ENCODE measurements around the gene GBGT1. TPM values are rescaled to one million over a fixed set of nuclear protein-coding genes. Genes with fewer than 3 reads are reported as not detected.

The GBGT1 gene
- total RNA-seq, 1 donor from 2014 or later: 6.3 TPM

DNA sequence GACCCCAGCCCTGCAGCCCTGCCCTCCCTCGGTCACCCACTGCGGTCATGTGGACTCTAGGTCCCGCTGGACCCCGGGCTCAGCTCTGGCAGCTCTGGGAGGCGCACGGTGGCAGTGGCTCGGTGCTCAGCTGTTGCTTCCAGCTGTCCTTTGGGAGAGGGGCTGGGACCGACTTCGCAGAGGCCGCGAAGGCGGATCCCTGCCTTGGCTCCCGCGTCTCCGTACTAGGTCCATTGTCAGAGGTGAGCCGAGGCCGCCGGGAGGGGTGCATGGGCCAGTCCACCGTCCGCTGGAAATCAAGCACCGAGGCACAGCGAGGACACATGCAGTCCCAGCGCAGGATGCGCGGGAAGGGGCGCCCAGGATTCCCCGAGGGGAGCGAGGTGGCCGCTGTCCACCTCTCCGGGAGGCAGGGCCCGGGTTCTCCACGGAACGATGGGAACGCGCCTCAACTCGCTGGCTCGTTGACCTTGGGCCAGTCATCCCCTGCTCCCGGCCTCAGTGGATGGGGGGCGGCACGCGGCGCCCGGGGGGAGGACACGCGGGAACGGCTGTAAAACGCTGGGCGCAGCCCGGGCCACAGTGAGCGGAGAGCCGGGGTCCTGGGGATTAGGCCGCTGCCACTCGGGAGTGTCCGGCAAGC, 732 bp downstream of the GBGT1 start:
- no peak for DNase-seq

DNA sequence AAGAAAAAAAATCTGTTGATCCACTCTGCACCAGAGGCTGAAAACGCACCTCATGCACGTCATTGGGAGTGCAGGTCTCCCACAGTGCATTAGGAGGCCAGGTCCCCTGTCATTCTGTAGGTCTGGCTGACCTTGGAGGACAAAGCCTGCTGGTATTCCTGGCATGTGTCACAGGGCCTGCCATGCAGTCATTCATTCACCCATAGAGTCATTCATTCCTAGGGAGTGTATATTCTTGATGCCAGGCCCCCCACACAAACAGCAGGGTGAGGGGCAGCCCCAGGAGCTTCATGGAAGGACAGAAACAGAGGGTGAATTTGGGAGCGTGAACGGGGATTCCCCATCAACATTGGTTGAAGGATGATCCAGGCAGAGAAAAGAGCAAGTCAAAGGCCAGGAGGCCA, 2.2 kb downstream of the GBGT1 start:
- no peak overlapping the region for H3K4me3 ChIP-seq
- peaks cover 41% of the 10 kb centered on the region for H3K4me1 ChIP-seq
- H3K27me3 ChIP-seq (ENCODE audit: low read depth): no peaks in the 10 kb centered on the region
- no peak for DNase-seq
- intact Hi-C loops (cut with micrococcal nuclease): no loop called here
- H3K36me3 ChIP-seq: peaks cover 8% of the 10 kb centered on the region
- no peaks in the 10 kb centered on the region for H3K9me3 ChIP-seq (replicated peaks)
- TF ChIP-seq, protein P1, sequence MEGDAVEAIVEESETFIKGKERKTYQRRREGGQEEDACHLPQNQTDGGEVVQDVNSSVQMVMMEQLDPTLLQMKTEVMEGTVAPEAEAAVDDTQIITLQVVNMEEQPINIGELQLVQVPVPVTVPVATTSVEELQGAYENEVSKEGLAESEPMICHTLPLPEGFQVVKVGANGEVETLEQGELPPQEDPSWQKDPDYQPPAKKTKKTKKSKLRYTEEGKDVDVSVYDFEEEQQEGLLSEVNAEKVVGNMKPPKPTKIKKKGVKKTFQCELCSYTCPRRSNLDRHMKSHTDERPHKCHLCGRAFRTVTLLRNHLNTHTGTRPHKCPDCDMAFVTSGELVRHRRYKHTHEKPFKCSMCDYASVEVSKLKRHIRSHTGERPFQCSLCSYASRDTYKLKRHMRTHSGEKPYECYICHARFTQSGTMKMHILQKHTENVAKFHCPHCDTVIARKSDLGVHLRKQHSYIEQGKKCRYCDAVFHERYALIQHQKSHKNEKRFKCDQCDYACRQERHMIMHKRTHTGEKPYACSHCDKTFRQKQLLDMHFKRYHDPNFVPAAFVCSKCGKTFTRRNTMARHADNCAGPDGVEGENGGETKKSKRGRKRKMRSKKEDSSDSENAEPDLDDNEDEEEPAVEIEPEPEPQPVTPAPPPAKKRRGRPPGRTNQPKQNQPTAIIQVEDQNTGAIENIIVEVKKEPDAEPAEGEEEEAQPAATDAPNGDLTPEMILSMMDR (IDR thresholded peaks at IDR 0.05; ENCODE audit: borderline replicate concordance): no peak
- H3K27ac ChIP-seq (replicated peaks): peak overlapping the region; percentile 34

More for the DNA sequence above, 732 bp downstream of the GBGT1 start:
- intact Hi-C loops (cut with micrococcal nuclease): no loop called here
- peak overlapping the region; percentile 79 for H3K27ac ChIP-seq (replicated peaks)
- peaks cover 3% of the 10 kb centered on the region for H3K36me3 ChIP-seq
- no peaks in the 10 kb centered on the region for H3K27me3 ChIP-seq (ENCODE audit: low read depth)
- TF ChIP-seq, protein P1 (IDR thresholded peaks at IDR 0.05; ENCODE audit: borderline replicate concordance): no peak
- H3K4me1 ChIP-seq: peaks cover 41% of the 10 kb centered on the region
- peak overlapping the region; percentile 75 for H3K4me3 ChIP-seq
- no peaks in the 10 kb centered on the region for H3K9me3 ChIP-seq (replicated peaks)

DNA sequence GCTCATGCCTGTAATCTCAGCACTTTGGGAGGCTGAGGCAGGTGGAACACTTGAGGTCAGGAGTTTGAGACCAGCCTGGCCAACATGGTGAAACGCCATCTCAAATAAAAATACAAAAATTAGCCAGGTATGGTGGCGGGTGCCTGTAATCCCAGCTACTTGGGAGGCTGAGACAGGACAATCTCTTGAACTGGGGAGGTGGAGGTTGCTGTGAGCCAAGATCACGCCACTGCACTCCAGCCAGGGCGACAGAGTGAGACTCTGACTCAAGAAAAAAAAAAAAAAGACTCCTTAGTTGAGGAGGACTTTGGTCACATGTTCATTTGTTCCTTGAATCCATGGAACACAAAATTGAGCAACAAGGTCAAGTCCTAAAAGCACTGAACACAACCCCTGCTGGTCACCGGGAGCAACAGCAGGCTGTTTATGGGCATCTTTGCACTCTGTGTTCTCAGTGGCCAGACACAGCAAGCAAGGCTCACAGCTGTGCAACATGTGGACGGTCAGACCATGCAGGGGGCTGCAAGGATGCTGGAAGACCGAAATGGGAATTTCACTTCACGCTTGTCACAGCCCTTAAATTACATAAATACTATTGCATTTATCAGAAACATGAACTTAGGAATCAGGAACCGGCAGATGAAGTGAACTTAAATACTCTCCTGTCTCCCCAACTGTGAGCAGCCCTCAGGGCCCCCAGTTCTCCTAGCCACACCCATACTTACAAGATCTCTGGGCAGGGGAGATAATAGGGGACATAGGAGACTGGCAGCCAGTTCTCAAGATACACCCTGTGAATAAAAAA, 2.8 kb downstream of the GBGT1 start:
- DNase-seq: peak; percentile 69
- intact Hi-C loops (cut with micrococcal nuclease): no loop called here
- peaks cover 41% of the 10 kb centered on the region for H3K4me1 ChIP-seq
- peak overlapping the region; percentile 63 for H3K27ac ChIP-seq (replicated peaks)
- no peaks in the 10 kb centered on the region for H3K9me3 ChIP-seq (replicated peaks)
- TF ChIP-seq, protein P1 (IDR thresholded peaks at IDR 0.05; ENCODE audit: borderline replicate concordance): peak; percentile 76
- H3K36me3 ChIP-seq: peaks cover 8% of the 10 kb centered on the region
- H3K27me3 ChIP-seq (ENCODE audit: low read depth): no peaks in the 10 kb centered on the region
- H3K4me3 ChIP-seq: no peak overlapping the region

DNA sequence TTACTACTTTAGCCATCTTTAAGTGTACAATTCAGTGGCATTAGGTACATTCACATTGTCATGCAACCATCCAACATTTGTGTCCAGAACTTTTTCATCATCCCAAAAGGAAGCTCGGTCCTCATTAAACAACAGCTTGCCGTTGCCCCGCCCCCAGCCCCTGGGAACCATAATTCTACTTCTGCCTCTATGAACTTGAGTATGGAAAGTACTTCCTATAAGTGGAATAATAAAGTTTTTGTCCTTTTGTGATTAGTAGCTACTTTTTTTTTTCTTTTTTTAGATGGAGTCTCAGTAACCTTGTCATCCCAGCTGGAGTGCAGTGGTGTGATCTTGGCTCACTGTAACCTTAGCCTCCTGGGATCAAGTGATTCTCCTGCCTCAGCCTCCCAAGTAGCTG, 5.0 kb downstream of the GBGT1 start:
- peaks cover 28% of the 10 kb centered on the region for H3K4me1 ChIP-seq
- no peaks in the 10 kb centered on the region for H3K27me3 ChIP-seq (ENCODE audit: low read depth)
- peaks cover 8% of the 10 kb centered on the region for H3K36me3 ChIP-seq
- no peak overlapping the region for H3K27ac ChIP-seq (replicated peaks)
- H3K9me3 ChIP-seq (replicated peaks): no peaks in the 10 kb centered on the region
- TF ChIP-seq, protein P1 (IDR thresholded peaks at IDR 0.05; ENCODE audit: borderline replicate concordance): no peak
- intact Hi-C loops (cut with micrococcal nuclease): no loop called here
- no peak for DNase-seq
- no peak overlapping the region for H3K4me3 ChIP-seq

DNA sequence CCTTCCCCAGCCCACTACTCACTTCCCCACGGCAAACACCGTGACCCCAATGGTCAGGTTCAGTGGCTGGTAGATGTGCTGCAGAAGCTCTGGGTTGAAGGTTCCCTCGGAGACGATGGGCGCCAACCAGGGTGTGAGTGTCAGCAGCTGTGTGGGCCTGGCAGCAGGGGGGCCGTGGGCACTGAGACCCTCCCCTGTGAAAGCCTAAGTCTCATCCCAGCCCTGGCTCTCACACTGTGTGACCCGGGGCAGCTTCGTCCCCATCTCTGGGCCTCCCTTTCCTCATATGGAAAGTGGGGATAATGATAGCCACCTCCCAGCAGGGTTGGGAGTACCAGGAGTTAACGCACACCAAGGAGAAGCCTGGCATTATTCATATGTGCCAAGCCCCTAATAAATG, 8.6 kb downstream of the GBGT1 start:
- H3K9me3 ChIP-seq (replicated peaks): no peaks in the 10 kb centered on the region
- TF ChIP-seq, protein P1 (IDR thresholded peaks at IDR 0.05; ENCODE audit: borderline replicate concordance): no peak
- no peaks in the 10 kb centered on the region for H3K27me3 ChIP-seq (ENCODE audit: low read depth)
- intact Hi-C loops (cut with micrococcal nuclease): no loop called here
- DNase-seq: peak; percentile 6
- peaks cover 8% of the 10 kb centered on the region for H3K36me3 ChIP-seq
- H3K27ac ChIP-seq (replicated peaks): no peak overlapping the region
- no peak overlapping the region for H3K4me3 ChIP-seq
- H3K4me1 ChIP-seq: peaks cover 5% of the 10 kb centered on the region
